NCI-H1436 (cell line): ENCODE measurements around the gene GREB1L.

Experiments used
- DNase-seq: peaks from one replicate; lab custom pipeline; 2025; lab: John Stamatoyannopoulos, UW

GREB1L gene

DNA sequence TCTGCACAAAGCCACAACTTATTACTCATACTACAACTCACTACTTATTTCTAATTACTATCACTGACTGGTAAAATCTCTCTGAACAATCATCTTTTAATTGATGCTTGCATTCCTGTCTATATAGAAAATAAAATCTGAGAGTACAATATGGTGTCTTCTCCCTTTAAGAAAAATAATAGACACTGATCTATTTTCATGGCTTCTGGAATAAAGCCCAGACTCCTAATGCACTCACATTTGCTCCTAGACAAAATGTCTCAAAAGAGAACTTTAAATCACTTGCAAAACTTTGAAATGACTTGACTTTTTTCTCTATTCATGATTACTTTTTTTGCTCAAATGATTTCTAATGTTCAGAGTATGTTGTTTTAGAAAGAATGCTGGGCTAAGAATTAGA, 329.7 kb downstream of the GREB1L start:
- DNase-seq, result no peak
